DMS153 treated with DMSO at 0.1 percent for 48 hours (cell line): ENCODE data around the gene EML1.

Source experiments
- DNase-seq: peaks from one replicate; lab custom pipeline; 2025; ENCODE audit not compliant: unreplicated experiment; lab: John Stamatoyannopoulos, UW

EML1 gene, protein sequence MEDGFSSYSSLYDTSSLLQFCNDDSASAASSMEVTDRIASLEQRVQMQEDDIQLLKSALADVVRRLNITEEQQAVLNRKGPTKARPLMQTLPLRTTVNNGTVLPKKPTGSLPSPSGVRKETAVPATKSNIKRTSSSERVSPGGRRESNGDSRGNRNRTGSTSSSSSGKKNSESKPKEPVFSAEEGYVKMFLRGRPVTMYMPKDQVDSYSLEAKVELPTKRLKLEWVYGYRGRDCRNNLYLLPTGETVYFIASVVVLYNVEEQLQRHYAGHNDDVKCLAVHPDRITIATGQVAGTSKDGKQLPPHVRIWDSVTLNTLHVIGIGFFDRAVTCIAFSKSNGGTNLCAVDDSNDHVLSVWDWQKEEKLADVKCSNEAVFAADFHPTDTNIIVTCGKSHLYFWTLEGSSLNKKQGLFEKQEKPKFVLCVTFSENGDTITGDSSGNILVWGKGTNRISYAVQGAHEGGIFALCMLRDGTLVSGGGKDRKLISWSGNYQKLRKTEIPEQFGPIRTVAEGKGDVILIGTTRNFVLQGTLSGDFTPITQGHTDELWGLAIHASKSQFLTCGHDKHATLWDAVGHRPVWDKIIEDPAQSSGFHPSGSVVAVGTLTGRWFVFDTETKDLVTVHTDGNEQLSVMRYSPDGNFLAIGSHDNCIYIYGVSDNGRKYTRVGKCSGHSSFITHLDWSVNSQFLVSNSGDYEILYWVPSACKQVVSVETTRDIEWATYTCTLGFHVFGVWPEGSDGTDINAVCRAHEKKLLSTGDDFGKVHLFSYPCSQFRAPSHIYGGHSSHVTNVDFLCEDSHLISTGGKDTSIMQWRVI

DNA sequence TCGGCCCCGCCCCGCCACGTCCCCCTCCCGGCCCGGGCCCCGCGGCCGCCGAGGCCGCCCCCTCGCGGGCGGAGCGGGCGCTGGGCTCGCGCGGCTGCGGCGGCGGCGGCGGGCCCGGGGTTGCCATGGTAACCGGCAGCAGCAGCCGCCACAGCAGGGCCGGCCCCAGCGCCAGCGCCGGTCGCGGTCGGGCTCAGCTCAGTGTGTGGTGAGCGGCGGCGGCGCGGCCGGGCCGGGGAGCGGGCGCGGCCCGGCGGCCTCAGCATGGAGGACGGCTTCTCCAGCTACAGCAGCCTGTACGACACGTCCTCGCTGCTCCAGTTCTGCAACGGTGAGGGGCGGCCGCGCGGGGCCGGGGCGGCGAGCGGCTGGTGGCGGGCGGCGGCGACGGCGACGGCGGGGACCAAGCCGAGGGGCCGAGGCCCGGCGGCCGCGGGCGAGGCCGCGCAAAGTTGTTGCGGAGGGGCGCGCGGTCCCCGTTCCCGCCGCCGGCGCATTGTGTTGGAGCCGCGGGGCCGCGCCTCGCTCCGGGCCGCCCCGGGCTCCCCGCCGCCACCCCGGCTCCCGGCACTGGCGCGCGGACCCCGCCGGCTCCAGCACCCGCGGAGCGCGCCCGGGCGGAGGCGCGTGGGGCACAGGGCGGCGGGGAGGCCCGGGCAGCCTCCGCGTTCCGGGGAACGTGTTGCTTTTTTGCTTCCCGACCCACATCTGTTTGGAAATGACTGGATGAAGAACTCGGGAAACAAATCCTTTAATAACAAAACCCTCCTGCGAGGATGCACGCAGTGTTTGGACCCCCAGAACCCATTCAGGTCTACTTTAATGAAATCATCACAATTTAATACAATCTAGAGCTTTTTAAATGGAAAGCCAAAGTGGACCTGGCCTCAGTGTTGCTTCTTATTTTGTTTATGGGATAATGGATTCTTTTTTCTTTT lies at the start of gene EML1:
TSS of gene EML1 (plus strand) at position 201 of the 938 bp plus-strand sequence. CDS start at position 265, 64 bp downstream.
- DNase-seq, result peak; percentile 4

DNA sequence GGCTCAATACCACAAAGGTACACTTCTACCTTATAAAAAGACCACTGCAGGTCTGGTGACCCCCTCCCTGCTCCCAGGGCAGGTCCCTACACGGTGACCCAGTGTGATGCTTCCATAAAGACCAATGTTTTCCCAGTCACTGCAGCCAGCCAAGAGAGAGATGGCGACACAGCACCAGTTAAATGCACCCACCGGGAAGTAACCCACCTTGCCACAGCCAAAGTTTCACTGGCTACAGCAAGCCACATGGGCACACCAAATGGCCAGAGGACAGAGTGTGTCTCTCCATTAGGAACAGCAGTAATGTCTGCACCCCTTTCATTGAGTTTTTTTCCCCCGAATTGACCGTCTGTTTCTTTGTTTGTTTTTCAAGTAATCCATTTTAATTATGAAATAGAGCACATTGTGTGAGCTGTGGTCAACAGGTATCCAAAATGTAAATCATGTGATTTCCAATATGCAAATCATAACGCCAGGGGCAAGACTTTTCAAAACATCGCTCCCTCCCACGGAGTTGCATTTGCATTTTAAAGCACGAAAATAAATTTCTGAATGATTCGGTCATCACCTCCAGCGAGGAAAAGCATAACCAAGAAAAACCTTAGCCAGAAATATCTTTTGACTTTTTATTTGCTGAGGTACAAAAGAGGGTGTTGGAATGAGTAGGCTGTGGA lies 48.9 kb upstream of the EML1 start:
- DNase-seq, result no peak

DNA sequence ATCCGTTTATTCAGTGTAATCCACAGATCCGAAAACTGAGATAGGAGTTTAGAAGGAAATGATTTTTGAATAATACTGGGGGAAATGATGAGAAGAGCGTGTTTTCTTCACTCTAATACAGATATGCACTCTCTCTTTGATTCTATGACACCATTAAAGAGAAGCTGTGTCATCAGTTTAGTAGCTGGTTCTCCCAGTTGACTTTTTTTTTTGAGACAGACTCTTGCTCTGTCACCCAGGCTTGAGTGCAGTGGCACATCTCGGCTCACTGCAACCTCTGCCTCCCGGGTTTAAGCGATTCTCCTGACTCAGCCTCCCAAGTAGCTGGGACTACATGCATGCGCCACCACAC lies 48.4 kb upstream of the EML1 start:
- no peak for DNase-seq

DNA sequence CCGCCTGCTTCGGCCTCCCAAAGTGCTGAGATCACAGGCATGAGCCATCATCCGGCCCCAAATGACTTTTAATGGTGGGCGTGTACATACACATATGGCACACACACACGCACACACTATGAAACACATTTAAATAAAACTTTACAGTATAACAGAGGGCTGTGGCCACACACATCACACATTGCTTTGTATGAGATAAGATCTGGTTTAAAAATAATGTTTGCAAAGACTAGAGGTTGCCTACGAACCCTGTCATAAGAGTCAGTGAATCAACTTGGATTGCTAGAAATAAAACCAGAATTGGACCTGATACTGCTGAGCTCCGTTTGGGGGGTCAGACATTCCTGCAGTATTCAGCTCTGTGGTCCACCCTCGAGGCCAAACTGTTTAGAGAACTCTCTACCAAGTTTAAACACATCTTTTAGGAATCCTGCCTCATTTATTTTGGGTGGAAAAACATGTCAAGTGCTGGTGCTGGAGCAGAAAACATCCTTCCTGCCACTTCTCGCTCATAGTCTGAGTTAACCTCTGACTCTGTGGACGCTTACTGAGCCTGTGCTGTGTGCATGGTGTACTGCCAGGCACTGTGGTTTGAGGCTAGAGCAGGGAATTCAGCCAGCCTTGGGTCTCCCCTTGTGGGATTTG lies 47.8 kb upstream of the EML1 start:
- no peak for DNase-seq

DNA sequence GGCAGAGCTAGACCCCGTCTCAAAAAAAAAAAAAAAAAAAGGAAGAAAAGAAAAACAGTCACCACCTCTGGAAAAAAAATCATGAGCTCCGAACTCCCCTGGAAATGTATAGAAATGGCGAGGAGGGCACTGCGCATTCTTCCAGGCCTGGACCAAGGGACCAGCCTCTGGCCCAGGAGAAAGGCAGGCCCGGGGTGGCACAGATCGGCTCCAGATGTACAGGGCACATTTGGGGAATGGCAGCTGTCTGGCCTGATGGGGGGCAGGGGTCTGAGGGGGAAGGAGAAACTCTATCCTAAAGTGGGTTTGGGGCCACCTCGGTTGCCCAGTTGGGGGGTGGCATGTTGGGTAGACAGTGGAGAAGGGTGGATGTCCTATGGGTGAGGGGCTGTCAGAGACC lies 46.0 kb upstream of the EML1 start:
- DNase-seq, result no peak

DNA sequence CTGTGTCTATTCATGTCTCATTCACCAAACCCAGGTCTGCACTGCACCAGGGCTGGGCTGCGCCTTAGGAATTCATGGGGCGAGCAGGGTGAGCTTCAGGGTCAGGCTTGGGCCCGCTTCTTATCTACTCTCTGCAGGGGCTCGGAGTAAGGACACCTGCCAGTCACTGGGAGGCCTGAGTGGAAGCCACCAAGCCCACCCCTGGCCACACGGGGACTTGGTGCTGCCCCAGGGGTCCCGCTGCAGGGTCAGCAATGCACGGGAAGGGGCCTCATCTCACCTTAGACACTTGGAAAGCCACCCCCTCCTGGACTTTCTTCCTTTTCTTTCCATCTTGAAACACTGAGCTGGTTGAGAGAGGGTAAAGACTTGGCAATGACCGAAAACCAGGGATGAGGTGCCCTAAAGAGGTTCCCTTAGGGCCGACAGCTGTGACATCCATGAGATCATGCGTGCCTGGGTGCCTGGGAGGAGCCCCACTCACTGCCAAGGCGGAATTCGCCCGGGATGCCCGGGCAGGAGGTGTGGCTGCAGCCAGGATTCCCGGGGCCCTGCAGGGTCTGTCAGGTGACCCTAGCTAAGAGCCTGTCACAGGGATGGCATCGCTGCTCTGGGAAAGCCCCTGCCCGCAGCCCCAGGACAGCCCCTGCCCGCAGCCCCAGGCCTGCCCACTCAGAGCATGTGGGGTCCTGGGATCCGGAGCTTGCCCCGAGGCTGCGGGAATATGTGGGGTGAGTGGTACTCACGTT lies 45.5 kb upstream of the EML1 start:
- DNase-seq, result no peak

DNA sequence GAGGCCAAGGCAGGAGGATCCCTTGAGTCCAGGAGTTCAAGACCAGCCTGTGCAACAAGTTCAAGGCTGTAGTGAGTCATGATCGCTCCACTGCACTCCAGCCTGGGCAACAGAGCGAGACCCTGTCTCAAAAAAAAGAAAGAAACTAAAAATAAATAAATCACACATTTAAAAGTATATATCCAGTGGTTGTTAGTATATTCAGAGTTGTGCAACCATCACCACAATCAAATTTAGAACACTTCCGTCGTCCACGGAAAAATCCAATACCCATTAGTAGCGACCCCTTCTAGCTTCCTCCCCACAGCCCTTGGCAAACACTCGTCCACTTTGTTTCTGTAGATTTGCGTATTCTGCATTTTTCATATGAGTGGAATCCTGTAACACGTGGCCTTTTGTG lies 44.7 kb upstream of the EML1 start:
- DNase-seq, result no peak

DNA sequence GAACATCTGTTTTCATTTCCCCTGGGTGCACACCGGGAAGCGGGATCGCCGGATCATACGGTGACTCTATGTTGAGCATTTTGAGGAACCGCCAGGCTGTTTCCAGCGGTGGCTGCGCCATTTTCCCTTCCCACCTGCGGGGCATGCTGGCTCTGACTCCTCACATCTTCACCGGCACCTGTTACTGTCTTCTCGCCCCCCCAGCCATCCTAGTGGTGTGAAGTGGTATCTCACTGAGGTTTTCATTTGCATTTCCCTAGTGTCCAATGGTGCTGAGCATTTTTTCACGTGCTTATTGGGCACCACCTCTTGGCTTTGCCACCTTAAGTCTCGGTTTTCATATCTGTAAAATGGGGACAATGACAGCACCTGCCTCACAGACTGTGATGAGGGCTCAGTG lies 44.1 kb upstream of the EML1 start:
- no peak for DNase-seq

DNA sequence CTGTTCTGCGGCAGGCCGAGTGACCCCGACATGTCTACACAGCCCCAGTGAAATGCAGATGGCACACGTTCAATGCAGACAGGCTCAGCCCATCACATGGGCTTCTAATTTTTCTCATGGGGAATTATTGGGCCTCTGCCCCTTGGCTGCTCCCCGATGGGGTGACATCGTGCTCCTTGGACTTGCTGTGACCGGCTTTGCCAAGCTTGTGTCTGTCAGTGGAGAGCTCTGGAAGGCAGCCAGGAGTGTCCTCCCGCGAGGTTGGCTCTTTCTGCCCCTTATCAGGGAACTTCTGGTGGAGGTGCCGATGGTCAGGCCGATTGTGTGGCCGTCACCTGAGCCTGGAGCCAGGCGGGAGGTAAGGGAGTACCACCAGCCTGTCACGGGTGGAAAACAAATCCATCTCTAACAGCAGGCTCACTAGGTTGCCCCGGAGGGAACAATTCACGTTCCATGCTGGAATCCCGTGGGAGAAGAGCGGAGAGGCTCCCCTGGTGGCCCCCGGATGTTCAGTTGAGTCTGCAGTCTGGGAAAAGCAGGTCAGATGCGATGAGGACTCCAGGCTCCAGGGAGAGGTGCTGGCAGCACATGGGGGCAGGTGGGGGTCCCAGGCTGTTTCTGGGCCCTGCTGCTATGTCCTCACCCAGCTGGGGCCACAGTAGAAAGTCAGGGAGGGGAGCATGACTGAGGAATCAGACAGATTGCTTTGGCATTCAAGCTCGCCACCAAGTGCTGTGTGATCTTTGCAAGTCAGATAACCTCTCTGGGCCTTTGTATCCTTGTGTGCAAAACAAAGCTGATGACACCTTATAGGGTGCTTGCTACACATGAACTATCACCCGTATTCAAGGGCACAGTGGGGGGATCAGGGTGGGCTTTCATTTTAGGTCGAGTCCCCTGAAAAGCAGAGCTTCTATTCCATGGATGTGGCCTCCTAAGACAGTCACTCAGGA lies 43.2 kb upstream of the EML1 start:
- DNase-seq, result no peak

DNA sequence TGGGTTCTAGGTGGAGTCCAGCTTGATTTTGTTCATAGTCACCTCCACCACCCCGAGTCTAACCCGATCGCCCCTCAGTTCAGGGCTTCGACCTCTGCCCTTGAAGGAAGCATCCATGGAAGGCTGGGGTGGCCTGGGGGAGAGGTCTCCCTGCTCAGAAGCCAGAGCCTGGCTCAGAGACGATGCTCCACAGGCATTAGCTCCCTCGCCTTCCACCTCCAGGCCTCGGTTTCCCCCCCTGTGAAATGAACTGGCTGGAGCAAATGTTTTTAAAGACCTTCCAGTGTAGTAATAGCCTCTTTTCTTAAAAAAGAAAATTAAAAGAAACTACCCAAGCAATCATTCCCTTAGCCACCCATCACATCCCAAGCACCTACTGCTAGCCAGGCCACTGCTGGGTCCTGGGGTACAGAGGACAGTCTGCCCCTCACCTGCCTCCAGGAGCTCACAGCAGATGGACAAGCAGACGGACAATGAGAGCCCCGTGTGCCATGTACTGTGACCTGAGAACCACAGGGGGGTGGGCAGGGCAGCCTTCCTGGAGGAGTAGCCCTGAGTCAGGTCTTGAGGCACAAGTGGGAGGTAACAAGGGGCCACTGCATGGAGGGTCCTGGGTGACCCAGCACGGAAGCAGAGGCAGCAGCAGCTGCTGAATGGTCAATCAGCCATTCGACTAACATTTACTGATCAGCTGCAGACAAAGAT lies 42.3 kb upstream of the EML1 start:
- DNase-seq, result no peak

DNA sequence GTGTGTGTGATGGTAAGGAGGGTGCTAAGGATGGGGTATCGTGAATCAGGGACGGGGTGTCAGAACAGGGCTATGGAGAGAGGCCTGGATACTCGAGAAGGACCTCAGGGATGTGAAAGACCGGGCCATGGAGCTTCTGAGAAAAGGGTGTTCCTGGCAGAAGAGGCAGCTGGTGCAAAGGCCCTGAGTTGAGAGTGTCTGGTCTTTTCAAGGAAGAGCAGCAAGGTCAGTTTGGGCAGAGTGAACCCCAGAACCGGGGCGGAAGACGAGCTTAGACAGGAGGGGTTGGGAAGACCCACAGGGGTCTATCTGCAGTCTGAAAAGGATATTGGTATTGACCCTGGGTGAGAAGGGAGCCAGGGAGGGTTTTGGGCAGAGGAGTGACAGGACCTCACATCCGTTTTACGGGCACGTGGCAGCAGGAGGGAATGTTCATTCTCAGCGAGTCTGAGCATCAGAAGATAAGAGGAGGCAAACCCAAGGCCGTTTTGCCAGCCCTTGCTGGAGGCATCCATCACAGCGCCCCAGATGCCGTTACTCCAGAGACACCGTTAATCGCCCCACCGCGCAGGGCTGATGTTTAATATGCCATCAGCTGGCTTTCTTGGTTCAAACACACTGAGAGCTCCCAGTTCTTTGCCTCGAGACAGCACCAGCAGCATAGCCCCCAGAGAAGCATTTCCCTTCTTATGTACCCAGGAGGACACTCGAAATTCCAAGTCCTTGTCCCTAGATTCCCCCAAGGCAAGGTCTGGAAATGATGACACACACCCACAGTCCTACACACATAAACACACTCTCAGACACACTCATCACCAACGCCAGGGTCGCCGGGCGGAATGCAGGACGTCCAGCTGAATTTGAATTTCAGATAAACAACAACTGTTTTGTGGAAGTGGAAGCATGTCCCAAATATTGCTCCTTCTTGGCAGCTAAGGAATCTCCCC lies 41.4 kb upstream of the EML1 start:
- DNase-seq, result no peak

DNA sequence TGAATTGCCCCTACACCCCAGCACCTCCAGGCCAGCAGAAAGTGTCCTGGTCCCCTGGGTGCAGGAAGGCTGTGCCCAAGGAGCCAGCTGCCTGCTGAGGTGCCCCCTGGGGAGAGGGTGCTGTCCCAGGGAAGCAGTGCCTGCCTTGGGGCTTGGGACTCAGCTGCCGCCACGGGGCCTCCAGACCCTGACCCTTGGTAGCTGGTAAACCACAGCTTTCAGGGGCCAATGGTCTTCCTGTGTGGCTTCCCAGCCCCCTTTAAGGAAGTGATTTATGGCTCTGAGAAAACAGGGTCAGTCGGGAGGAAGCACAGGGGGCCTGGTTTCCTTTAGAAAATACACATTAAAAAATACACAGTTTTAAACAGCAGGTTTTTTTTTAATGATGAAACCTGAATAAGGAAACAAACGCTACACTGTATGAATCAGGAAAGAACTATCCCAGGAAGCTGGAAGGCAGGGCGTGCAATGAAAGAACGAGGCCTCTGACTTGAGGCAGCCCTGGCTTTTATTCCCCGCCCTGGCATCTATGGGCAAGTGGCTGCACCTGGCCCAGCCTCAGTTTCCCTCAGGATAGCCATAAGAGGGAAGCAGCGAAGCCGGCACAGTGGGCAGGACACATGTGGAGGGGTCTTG lies 40.6 kb upstream of the EML1 start:
- DNase-seq, result no peak

DNA sequence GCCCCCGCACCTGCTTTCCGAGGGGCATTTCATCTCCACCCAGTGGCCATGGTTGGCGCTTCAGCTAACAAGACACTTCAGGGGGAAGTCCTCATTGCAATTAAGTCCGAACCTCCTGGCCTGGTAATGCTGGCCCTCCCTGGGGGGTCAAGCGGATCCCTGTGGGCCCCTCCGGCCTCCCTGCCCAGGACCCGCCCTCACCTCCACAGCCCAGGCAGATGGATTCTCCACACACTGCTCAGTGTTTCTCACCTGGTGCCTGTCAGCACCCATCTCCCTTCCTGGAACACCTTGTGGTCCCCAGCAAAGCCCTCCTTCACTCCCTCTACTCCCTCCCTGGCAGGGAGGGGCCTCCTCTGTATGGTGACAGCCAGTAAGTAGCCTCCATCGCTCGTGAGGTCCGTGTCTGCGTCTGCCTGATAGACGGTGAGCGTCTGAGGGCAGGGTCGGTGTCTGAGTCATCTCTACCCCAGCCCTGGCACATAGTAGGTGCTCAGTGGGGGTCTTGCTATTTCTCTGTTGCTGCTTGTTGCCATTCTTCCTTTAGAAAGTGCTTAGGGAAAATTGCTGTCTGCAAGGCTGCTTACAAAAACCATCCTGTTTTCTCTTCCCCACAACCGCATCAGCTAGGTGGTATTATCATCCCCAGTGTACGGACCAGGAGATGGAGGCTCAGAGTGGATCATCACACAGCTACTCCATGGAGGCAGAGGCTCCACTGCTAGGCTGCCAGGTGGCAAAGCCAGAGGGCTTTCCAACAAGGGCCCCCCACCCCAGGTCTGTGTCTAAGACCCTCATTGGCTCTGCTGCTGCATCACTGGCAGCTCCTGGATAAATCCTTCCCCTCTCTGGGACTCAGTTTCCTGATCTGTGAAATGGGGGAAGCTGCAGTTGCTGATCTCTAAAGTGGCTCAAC lies 39.7 kb upstream of the EML1 start:
- DNase-seq, result no peak

DNA sequence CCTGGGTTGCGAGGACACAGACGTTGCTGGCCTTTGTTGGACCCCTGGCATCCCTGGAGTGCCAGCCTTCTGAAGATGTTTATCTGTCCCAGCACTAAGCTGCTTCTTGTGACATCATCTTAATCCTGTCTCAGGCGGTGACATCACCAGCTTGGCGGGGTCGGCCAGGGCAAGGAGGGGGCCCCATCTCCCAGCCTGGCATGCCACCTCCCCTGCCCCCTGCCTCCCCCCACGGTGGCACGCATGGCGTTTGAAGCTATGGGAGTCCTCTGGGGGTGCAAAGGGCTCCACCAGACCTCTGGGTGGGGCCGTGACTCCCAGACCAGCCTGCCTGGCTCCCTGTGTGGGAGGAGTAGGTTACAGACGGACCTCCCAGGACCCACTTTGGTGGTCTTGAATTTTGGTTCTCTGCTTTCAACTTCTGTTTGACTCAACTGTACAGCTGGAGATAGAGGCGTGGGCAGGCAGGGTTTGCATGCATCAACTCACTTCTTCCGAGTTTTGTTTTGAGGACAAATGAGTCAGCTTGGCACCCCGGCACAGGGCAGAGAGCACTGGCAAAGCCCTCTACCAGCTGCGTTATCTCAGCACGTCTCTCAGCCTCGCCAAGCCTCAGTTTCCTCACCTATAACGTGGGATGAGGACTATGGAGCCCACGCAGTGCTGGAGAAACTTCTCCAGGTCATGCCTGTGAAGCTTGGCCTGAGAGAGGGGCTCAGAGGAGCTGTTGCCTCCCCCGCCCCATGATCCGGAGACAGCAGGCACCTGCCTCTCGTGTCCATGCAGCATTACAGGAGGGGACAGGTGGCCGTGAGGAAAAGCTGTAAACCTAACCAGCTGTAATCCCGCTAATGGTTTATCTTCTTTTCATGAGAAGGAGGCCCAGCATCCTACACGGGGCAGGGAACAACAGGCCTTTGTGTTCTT lies 38.8 kb upstream of the EML1 start:
- no peak for DNase-seq
